PC-9 (cell line): ENCODE measurements around the gene GJB1. TPM values are rescaled to one million over a fixed set of nuclear protein-coding genes. Genes with fewer than 3 reads are reported as not detected.

Experiments used
- BruUV-seq: library from RNA; stranded (reverse); fragments of 400-500 nt; replicated peaks from 2 replicates; lab custom pipeline; 2021; lab: Mats Ljungman, UMichigan
- CTCF ChIA-PET: fragments of 300-600 bp; sonication (Branson Sonifier 250); formaldehyde crosslinking; loops from one replicate; lab custom pipeline; 2022; ENCODE audit warnings: antibody characterized with exemption; lab: Charles Lee
- POLR2A ChIA-PET: fragments of 300-600 bp; sonication (Branson Sonifier 250); formaldehyde crosslinking; loops from one replicate; lab custom pipeline; 2022; ENCODE audit warnings: antibody characterized with exemption; ENCODE audit not compliant: unreplicated experiment; lab: Charles Lee
- DNase-seq, 2 experiments: peaks; one replicate each; pipeline versions ENCODE4 v3.0.0 to v3.0.0-alpha.2; 2015 to 2022; ENCODE audit warnings: mixed read lengths in 1 of 2
- H2AFZ ChIP-seq: fragments of 200-600 bp; sonication (generic); 2 replicates; pipeline ENCODE4 v1.8.1; 2017; ENCODE audit warnings: antibody characterized with exemption
- H3F3A ChIP-seq: fragments of 200-600 bp; sonication (generic); 2 replicates; pipeline ENCODE4 v1.8.1; 2017; ENCODE audit warnings: antibody characterized with exemption, mild to moderate bottlenecking, low read depth; ENCODE audit not compliant: insufficient read depth
- H3K27ac ChIP-seq: fragments of 200-600 bp; sonication (generic); 2 replicates; pipeline ENCODE4 v1.6.1; 2016; ENCODE audit warnings: mixed run types
- H3K27me3 ChIP-seq: fragments of 200-600 bp; sonication (generic); 2 replicates; pipeline ENCODE4 v1.6.1; 2016; ENCODE audit warnings: low read depth, mixed run types; ENCODE audit not compliant: insufficient read depth
- H3K36me3 ChIP-seq: fragments of 200-600 bp; sonication (generic); 2 replicates; pipeline ENCODE4 v1.6.1; 2016; ENCODE audit warnings: low read depth, mixed run types
- H3K4me1 ChIP-seq: fragments of 200-600 bp; sonication (generic); replicated peaks from 2 replicates; pipeline ENCODE4 v1.6.1; 2016; ENCODE audit warnings: mixed run types; ENCODE audit not compliant: insufficient read depth
- H3K4me2 ChIP-seq: fragments of 200-600 bp; sonication (generic); 2 replicates; pipeline ENCODE4 v1.6.1; 2017; ENCODE audit warnings: mixed run types
- H3K4me3 ChIP-seq: fragments of 200-600 bp; sonication (generic); 2 replicates; pipeline ENCODE4 v1.6.1; 2016; ENCODE audit warnings: mixed run types
- H3K79me2 ChIP-seq: fragments of 200-600 bp; sonication (generic); 2 replicates; pipeline ENCODE4 v1.6.1; 2017; ENCODE audit warnings: low read depth, mixed run types
- H3K9me2 ChIP-seq: fragments of 200-600 bp; sonication (generic); 2 replicates; pipeline ENCODE4 v1.8.1; 2017; ENCODE audit warnings: mild to moderate bottlenecking; ENCODE audit not compliant: insufficient read depth
- H3K9me3 ChIP-seq: fragments of 200-600 bp; sonication (generic); 2 replicates; pipeline ENCODE4 v1.8.1; 2016; ENCODE audit warnings: low read depth; ENCODE audit not compliant: insufficient read depth
- H4K20me1 ChIP-seq: fragments of 200-600 bp; sonication (generic); 2 replicates; pipeline ENCODE4 v1.8.1; 2017; ENCODE audit not compliant: insufficient read depth
- EZH2 ChIP-seq: fragments of 200-600 bp; sonication (generic); IDR thresholded peaks from 2 replicates; pipeline ENCODE4 v1.8.0; 2017; ENCODE audit warnings: antibody characterized with exemption, low read depth
- intact Hi-C: fragments of 100-400 bp; cut with micrococcal nuclease; formaldehyde crosslinking; loops from one replicate; pipeline ENCODE4 v1.10.0; 2022; ENCODE audit not compliant: unreplicated experiment
- total RNA-seq: library from RNA; stranded (reverse); gene quantifications from 2 replicates; pipeline ENCODE4 v1.2.3, GENCODE V29; 2021
- TF ChIP-seq, protein P1 (sequence below): fragments of 200-600 bp; sonication (generic); conservative IDR thresholded peaks from 2 replicates; pipeline ENCODE4 v1.6.1; 2017; ENCODE audit warnings: mixed run types, antibody characterized with exemption, mild to moderate bottlenecking, moderate library complexity

The GJB1 gene
- total RNA-seq, 1 experiment from 2014 or later: not detected

GRCh38 chrX:71227370-71228062 lies 4.5 kb downstream of the GJB1 start:
- Histone ChIP-seq H3K9me2 (no peaks in the 10 kb centered on the region), H3K79me2 (no peaks in the 10 kb centered on the region), H3K27me3 (no peaks in the 10 kb centered on the region), H3K9me3 (no peaks in the 10 kb centered on the region), H3K4me3 (no peak overlapping the region), H3F3A (no peaks in the 10 kb centered on the region), H2AFZ (no peak overlapping the region), H3K4me2 (no peak overlapping the region), H3K36me3 (no peaks in the 10 kb centered on the region), H3K27ac (no peak overlapping the region), H3K4me1 (no peaks in the 10 kb centered on the region), H4K20me1 (no peaks in the 10 kb centered on the region)
- intact Hi-C loops: no loop called here
- no TSS peak for BruUV-seq
- no peak for DNase-seq
- TF ChIP-seq EZH2: no peak
- TF ChIP-seq, protein P1, sequence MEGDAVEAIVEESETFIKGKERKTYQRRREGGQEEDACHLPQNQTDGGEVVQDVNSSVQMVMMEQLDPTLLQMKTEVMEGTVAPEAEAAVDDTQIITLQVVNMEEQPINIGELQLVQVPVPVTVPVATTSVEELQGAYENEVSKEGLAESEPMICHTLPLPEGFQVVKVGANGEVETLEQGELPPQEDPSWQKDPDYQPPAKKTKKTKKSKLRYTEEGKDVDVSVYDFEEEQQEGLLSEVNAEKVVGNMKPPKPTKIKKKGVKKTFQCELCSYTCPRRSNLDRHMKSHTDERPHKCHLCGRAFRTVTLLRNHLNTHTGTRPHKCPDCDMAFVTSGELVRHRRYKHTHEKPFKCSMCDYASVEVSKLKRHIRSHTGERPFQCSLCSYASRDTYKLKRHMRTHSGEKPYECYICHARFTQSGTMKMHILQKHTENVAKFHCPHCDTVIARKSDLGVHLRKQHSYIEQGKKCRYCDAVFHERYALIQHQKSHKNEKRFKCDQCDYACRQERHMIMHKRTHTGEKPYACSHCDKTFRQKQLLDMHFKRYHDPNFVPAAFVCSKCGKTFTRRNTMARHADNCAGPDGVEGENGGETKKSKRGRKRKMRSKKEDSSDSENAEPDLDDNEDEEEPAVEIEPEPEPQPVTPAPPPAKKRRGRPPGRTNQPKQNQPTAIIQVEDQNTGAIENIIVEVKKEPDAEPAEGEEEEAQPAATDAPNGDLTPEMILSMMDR: no peak
- ChIA-PET CTCF (no interaction called here), POLR2A (no interaction called here)

DNA sequence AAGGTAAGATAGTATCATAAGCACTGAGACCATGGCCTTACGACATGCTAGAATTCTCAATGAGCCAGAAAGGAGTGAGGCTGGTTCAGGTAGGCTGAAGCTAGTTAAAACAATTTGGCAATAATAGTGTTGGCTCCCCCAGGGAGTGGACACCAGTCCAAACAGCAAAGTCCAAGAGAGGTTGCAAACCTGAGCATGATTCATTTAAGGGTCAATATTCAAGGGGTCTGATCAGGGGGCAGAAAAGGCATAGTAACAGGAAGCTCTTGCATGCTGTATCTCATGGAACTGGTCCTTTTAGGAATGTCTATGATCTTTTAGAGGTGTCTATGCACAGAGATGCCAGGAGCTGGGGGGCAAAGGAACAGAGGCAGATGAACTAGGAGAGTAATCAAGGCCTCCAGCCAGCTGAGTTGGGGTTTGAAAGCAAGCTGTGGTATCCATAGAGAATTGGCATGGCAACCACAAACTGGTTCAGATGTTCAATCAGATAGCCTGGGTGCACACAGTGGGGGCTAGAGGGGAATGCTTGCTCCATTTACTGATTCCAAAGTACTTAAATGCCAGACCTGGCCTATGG lies 5.1 kb downstream of the GJB1 start:
- no peaks in the 10 kb centered on the region for H3F3A ChIP-seq
- no peaks in the 10 kb centered on the region for H3K9me3 ChIP-seq
- H3K36me3 ChIP-seq: no peaks in the 10 kb centered on the region
- no TSS peak for BruUV-seq
- H3K79me2 ChIP-seq: no peaks in the 10 kb centered on the region
- no peak for TF ChIP-seq EZH2
- TF ChIP-seq, protein P1: no peak
- no peak overlapping the region for H3K27ac ChIP-seq
- CTCF ChIA-PET: no interaction called here
- H3K4me3 ChIP-seq: no peak overlapping the region
- H3K27me3 ChIP-seq: no peaks in the 10 kb centered on the region
- intact Hi-C loops: no loop called here
- no peak overlapping the region for H3K4me2 ChIP-seq
- no peak overlapping the region for H2AFZ ChIP-seq
- POLR2A ChIA-PET: no interaction called here
- H3K9me2 ChIP-seq: no peaks in the 10 kb centered on the region
- no peaks in the 10 kb centered on the region for H3K4me1 ChIP-seq
- no peak for DNase-seq
- H4K20me1 ChIP-seq: no peaks in the 10 kb centered on the region

DNA sequence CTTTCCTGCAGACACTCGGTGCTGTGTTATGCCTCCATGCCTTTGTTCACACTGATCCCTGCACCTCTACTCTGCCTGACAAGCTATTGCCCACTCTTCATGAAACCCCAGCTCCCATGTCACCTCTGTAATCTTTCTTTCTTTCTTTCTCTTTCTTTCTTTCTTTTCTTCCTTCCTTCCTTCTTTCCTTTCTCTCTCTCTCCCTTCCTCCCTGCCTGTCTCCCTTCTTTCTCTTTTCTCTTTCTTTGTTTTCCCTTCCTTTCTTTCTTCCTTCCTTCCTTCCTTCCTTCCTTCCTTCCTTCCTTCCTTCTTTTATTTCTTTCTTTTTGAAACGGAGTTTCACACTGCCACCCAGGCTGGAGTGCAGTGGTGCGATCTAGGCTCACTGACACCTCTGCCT lies 12.5 kb downstream of the GJB1 start:
- intact Hi-C loops: no loop called here
- BruUV-seq: no TSS peak

More for the DNA sequence above, 12.5 kb downstream of the GJB1 start:
- Histone ChIP-seq H3K4me2 (no peak overlapping the region), H3K79me2 (no peaks in the 10 kb centered on the region), H3K36me3 (no peaks in the 10 kb centered on the region), H2AFZ (no peak overlapping the region), H3K27me3 (no peaks in the 10 kb centered on the region), H3F3A (no peaks in the 10 kb centered on the region), H4K20me1 (no peaks in the 10 kb centered on the region), H3K4me1 (no peaks in the 10 kb centered on the region), H3K9me2 (no peaks in the 10 kb centered on the region), H3K4me3 (no peak overlapping the region), H3K27ac (no peak overlapping the region), H3K9me3 (no peaks in the 10 kb centered on the region)
- ChIA-PET POLR2A (no interaction called here), CTCF (no interaction called here)
- TF ChIP-seq EZH2: no peak
- TF ChIP-seq, protein P1: no peak
- DNase-seq: no peak
